ENCODE data around the gene RPS15.

- peak; percentile 77 for TF ChIP-seq CTCF (conservative IDR thresholded peaks at IDR 0.05; ENCODE audit: low read length)
- no peak for TF ChIP-seq EZH2phosphoT487 (IDR thresholded peaks at IDR 0.05; ENCODE audit: borderline replicate concordance)
These were observed at the start of gene RPS15 for GRCh38 chr19:1438035-1438932.
